ENCODE results near the gene ZNF697. TPM values are rescaled to one million over a fixed set of nuclear protein-coding genes. Genes with fewer than 3 reads are reported as not detected.

The ZNF697 gene
- total RNA-seq, 1 experiment from 2014 or later: 7.1 TPM

- Histone ChIP-seq H3K27me3 (ENCODE audit: control insufficient read depth, insufficient read depth, low read length) (no peaks in the 10 kb centered on the region; the same call in none of the 2 replicates), H3K9me3 (ENCODE audit: control insufficient read depth, insufficient read depth, low read depth, low read length) (no peaks in the 10 kb centered on the region), H3K4me3 (ENCODE audit: low read depth in 2 of 2, low read length in 2 of 2) (no peak overlapping the region), H3K27ac (ENCODE audit: low read length) (no peak overlapping the region), H3K36me3 (ENCODE audit: control insufficient read depth, insufficient read depth, low read length) (no peaks in the 10 kb centered on the region), H3K4me1 (ENCODE audit: control insufficient read depth, insufficient read depth, low read length) (no peaks in the 10 kb centered on the region)
- no peak for TF ChIP-seq CTCF (IDR thresholded peaks at IDR 0.05)
- TF ChIP-seq POLR2AphosphoS5 (IDR thresholded peaks at IDR 0.05; ENCODE audit: low read depth, low read length): no peak
- no peak for TF ChIP-seq SIN3A (IDR thresholded peaks at IDR 0.05; ENCODE audit: borderline replicate concordance, insufficient read depth, low read depth, low read length)
- no peak for TF ChIP-seq REST (IDR thresholded peaks at IDR 0.05; ENCODE audit: insufficient read depth in 1 of 2, low read depth in 2 of 2, low read length in 1 of 2)
- TF ChIP-seq TCF7L2 (IDR thresholded peaks at IDR 0.05; ENCODE audit: low read depth, low read length): no peak
- intact Hi-C loops (cut with micrococcal nuclease; ENCODE audit: unreplicated experiment): no loop called here
- ATAC-seq: no peak
- CTCF ChIA-PET: no interaction called here
- POLR2A ChIA-PET: no interaction called here
- in situ Hi-C loops (cut with HindIII; ENCODE audit: low pct_unique_long_range_greater_than_20kb, low sequenced_read_pairs): no loop called here
- no TSS peak for BruUV-seq (replicated peaks)
- DNase-seq (ENCODE audit: low read depth, low spot score): no peak
Measured at GRCh38 chr1:119681560-119681959, 33.5 kb upstream of the ZNF697 start.

- intact Hi-C loops (cut with micrococcal nuclease; ENCODE audit: unreplicated experiment): no loop called here
- no peaks in the 10 kb centered on the region for H3K9me3 ChIP-seq (ENCODE audit: control insufficient read depth, insufficient read depth, low read depth, low read length)
- ChIA-PET CTCF (no interaction called here), POLR2A (no interaction called here)
- H3K36me3 ChIP-seq (ENCODE audit: control insufficient read depth, insufficient read depth, low read length): no peaks in the 10 kb centered on the region
- H3K4me1 ChIP-seq (ENCODE audit: control insufficient read depth, insufficient read depth, low read length): no peaks in the 10 kb centered on the region; the same call in 1 of the 2 replicates
- no peaks in the 10 kb centered on the region; the same call in none of the 2 replicates for H3K27me3 ChIP-seq (ENCODE audit: control insufficient read depth, insufficient read depth, low read length)
- in situ Hi-C loops (cut with HindIII; ENCODE audit: low pct_unique_long_range_greater_than_20kb, low sequenced_read_pairs): no loop called here
- H3K4me3 ChIP-seq (ENCODE audit: low read depth in 2 of 2, low read length in 2 of 2): no peak overlapping the region
- TF ChIP-seq REST (IDR thresholded peaks at IDR 0.05; ENCODE audit: insufficient read depth in 1 of 2, low read depth in 2 of 2, low read length in 1 of 2): no peak
- TF ChIP-seq POLR2AphosphoS5 (IDR thresholded peaks at IDR 0.05; ENCODE audit: low read depth, low read length): no peak
- TF ChIP-seq SIN3A (IDR thresholded peaks at IDR 0.05; ENCODE audit: borderline replicate concordance, insufficient read depth, low read depth, low read length): no peak
- no peak for TF ChIP-seq TCF7L2 (IDR thresholded peaks at IDR 0.05; ENCODE audit: low read depth, low read length)
- no peak for TF ChIP-seq CTCF (IDR thresholded peaks at IDR 0.05)
- no peak for ATAC-seq
- H3K27ac ChIP-seq (ENCODE audit: low read length): no peak overlapping the region
- DNase-seq (ENCODE audit: low read depth, low spot score): no peak
- BruUV-seq (replicated peaks): no TSS peak
Measured at GRCh38 chr1:119680723-119681122, 32.7 kb upstream of the ZNF697 start.

All from Panc1 (cell line).